Liver (tissue), 9 donors: Measurements from ENCODE around the gene FBXO31. TPM values are rescaled to one million over a fixed set of nuclear protein-coding genes. Genes with fewer than 3 reads are reported as not detected.

Experiments used
- DNase-seq: peaks from one replicate; pipeline ENCODE4 v3.0.0-alpha.2; 2017; ENCODE audit warnings: low spot score
- H3K27ac ChIP-seq, 2 donors: one replicate each; pipeline ENCODE4 v1.7.0; 2013; ENCODE audit warnings: inconsistent platforms in 2 of 2, low read length in 2 of 2, control low read depth in 1 of 2, low read depth in 1 of 2, mild to moderate bottlenecking in 1 of 2
- H3K27me3 ChIP-seq, 4 donors: one replicate each; pipeline versions ENCODE4 v1.6.1 to v1.7.0; 2013; ENCODE audit warnings: low read length in 3 of 4, inconsistent platforms in 1 of 4, mild to moderate bottlenecking in 1 of 4, moderate library complexity in 1 of 4; ENCODE audit not compliant: control insufficient read depth in 4 of 4, insufficient read depth in 4 of 4
- H3K36me3 ChIP-seq, 4 donors: one replicate each; pipeline versions ENCODE4 v1.6.1 to v1.7.0; 2013; ENCODE audit warnings: low read length in 3 of 4, mild to moderate bottlenecking in 3 of 4, low read depth in 1 of 4, moderate library complexity in 1 of 4; ENCODE audit not compliant: control insufficient read depth in 4 of 4, insufficient read depth in 3 of 4
- H3K4me1 ChIP-seq, 4 donors: one replicate each; pipeline versions ENCODE4 v1.6.1 to v1.7.0; 2013; ENCODE audit warnings: low read length in 3 of 4, mild to moderate bottlenecking in 3 of 4, moderate library complexity in 1 of 4; ENCODE audit not compliant: control insufficient read depth in 4 of 4, insufficient read depth in 4 of 4
- H3K4me3 ChIP-seq, 3 donors: one replicate each; pipeline versions ENCODE4 v1.6.1 to v1.7.0; 2013; ENCODE audit warnings: low read length in 3 of 3, control low read depth in 1 of 3, low read depth in 1 of 3, mild to moderate bottlenecking in 1 of 3
- H3K9ac ChIP-seq, 2 donors: one replicate each; pipeline ENCODE4 v1.7.0; 2013; ENCODE audit warnings: low read length in 2 of 2, mild to moderate bottlenecking in 2 of 2, moderate library complexity in 2 of 2, control low read depth in 1 of 2, low read depth in 1 of 2
- H3K9me3 ChIP-seq, 4 donors: one replicate each; pipeline versions ENCODE4 v1.6.1 to v1.7.0; 2013; ENCODE audit warnings: low read length in 3 of 4; ENCODE audit not compliant: control insufficient read depth in 4 of 4
- EGR1 ChIP-seq, 2 donors: IDR thresholded peaks; 2 replicates each; pipeline ENCODE4 v1.6.1; 2016 to 2018; ENCODE audit warnings: antibody characterized with exemption in 2 of 2, low read depth in 2 of 2
- FOXA1 ChIP-seq: IDR thresholded peaks from 2 replicates; pipeline ENCODE4 v1.6.1; 2016; ENCODE audit warnings: antibody characterized with exemption
- FOXA2 ChIP-seq: IDR thresholded peaks from 2 replicates; pipeline ENCODE4 v1.6.1; 2016; ENCODE audit warnings: antibody characterized with exemption
- GABPA ChIP-seq, 2 donors: IDR thresholded peaks in 1 of 2; conservative IDR thresholded peaks in 1 of 2; 2 replicates each; pipeline ENCODE4 v1.6.1; 2016; ENCODE audit warnings: antibody characterized with exemption in 2 of 2, mild to moderate bottlenecking in 1 of 2, moderate library complexity in 1 of 2
- HNF4A ChIP-seq, 2 donors: conservative IDR thresholded peaks; 2 replicates each; pipeline ENCODE4 v1.6.1; 2016; ENCODE audit warnings: antibody characterized with exemption in 2 of 2, mild to moderate bottlenecking in 2 of 2
- HNF4G ChIP-seq: IDR thresholded peaks from 2 replicates; pipeline ENCODE4 v1.6.1; 2016; ENCODE audit warnings: antibody characterized with exemption
- JUND ChIP-seq, 2 donors: IDR thresholded peaks; 2 replicates each; pipeline ENCODE4 v1.6.1; 2016; ENCODE audit warnings: antibody characterized with exemption in 2 of 2
- NR2F2 ChIP-seq: IDR thresholded peaks from 2 replicates; pipeline ENCODE4 v1.6.1; 2016; ENCODE audit warnings: antibody characterized with exemption
- RAD21 ChIP-seq, 2 donors: IDR thresholded peaks; 2 replicates each; pipeline ENCODE4 v1.6.1; 2016; ENCODE audit warnings: antibody characterized with exemption in 2 of 2, mild to moderate bottlenecking in 2 of 2
- RXRA ChIP-seq, 2 donors: IDR thresholded peaks; 2 replicates each; pipeline ENCODE4 v1.6.1; 2017 to 2018; ENCODE audit warnings: antibody characterized with exemption in 2 of 2, mild to moderate bottlenecking in 1 of 2
- SP1 ChIP-seq: IDR thresholded peaks from 2 replicates; pipeline ENCODE4 v1.6.1; 2018; ENCODE audit warnings: antibody characterized with exemption, mild to moderate bottlenecking
- TAF1 ChIP-seq: conservative IDR thresholded peaks from 2 replicates; pipeline ENCODE4 v1.6.1; 2016; ENCODE audit warnings: antibody characterized with exemption, mild to moderate bottlenecking
- YY1 ChIP-seq: IDR thresholded peaks from 2 replicates; pipeline ENCODE4 v1.6.1; 2016; ENCODE audit warnings: antibody characterized with exemption, mild to moderate bottlenecking
- ZBTB33 ChIP-seq: IDR thresholded peaks from 2 replicates; pipeline ENCODE4 v1.6.1; 2016; ENCODE audit warnings: antibody characterized with exemption
- WGBS: extraction: QIAGEN DNeasy Blood & Tissue Kit; methylation state at CpG from one replicate; pipeline ENCODE4 v1.1.7; 2013; 5-methylcytosine and 5-hydroxymethylcytosine counted together
- polyA plus RNA-seq, 2 donors: library from polyadenylated mRNA; stranded (reverse) in 1 of 2; unstranded in 1 of 2; fragments of 200-250 nt in 1 of 2; fragments of >200 nt in 1 of 2; fragmentation: Nextera tagmentation in 1 of 2; extraction: Ambion mirVana in 1 of 2; gene quantifications; one replicate each; pipeline versions ENCODE4 v1.2.1 to v1.2.3, GENCODE V29; 2013 to 2015
- total RNA-seq, 2 donors: library from RNA; depleted of rRNA; stranded (reverse); fragments of >200 nt; gene quantifications; one replicate each; pipeline ENCODE4 v1.2.3, GENCODE V29; 2014
- TF ChIP-seq, protein P1 (sequence below): IDR thresholded peaks from 2 replicates; pipeline ENCODE4 v1.6.1; 2016; ENCODE audit warnings: antibody characterized with exemption, mild to moderate bottlenecking
- TF ChIP-seq, protein P2 (sequence below): IDR thresholded peaks from 2 replicates; pipeline ENCODE4 v1.6.1; 2016; ENCODE audit warnings: antibody characterized with exemption
- TF ChIP-seq, protein P3 (sequence below): IDR thresholded peaks from 2 replicates; pipeline ENCODE4 v1.6.1; 2016; ENCODE audit warnings: antibody characterized with exemption
- TF ChIP-seq, protein P4 (sequence below): fragments of 150-350 bp; IDR thresholded peaks from 2 replicates; pipeline ENCODE4 v1.5.1; 2017; ENCODE audit warnings: improper control_type of control experiment, low read depth, low read length; ENCODE audit not compliant: missing input control
- donor health status: healthy.
- donor health status: healthy.
- donor health status: healthy.
- donor health status: healthy.
- donor health status: healthy.

The FBXO31 gene
- total and polyA plus RNA-seq, 4 donors: 13.2 to 30.3 (median 18.1) TPM

DNA sequence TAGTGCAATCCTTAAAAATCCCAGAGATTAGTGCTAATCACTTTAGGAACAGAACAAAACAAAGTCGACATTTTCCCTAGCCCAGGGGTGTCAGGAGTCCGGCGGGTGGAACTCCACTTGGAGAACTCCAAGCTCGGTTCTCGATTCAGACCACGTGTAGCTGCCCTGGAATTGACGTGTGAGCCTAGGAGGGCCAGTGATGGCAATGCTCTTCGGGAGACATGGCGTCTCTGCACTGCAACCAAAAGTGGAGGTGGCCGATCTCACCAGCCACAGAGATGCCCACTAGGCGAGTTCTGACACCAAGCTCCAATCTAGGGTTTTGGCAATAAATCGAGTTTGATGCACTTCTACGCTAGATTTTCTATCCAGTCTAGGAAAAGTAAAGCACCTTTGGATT lies 26.2 kb upstream of the FBXO31 start:
- Histone ChIP-seq H3K27ac (no peak overlapping the region), H3K9me3 (no peaks in the 10 kb centered on the region), H3K4me1 (no peaks in the 10 kb centered on the region), H3K9ac (no peak overlapping the region), H3K4me3 (no peak overlapping the region), H3K36me3 (peaks cover 29 to 77% (median 46%) of the 10 kb centered on the region in 4 donors), H3K27me3 (no peaks in the 10 kb centered on the region)
- WGBS: 96% methylated on average over 13 of the region's 13 CpGs
- no peak for TF ChIP-seq FOXA1
- TF ChIP-seq, protein P1, sequence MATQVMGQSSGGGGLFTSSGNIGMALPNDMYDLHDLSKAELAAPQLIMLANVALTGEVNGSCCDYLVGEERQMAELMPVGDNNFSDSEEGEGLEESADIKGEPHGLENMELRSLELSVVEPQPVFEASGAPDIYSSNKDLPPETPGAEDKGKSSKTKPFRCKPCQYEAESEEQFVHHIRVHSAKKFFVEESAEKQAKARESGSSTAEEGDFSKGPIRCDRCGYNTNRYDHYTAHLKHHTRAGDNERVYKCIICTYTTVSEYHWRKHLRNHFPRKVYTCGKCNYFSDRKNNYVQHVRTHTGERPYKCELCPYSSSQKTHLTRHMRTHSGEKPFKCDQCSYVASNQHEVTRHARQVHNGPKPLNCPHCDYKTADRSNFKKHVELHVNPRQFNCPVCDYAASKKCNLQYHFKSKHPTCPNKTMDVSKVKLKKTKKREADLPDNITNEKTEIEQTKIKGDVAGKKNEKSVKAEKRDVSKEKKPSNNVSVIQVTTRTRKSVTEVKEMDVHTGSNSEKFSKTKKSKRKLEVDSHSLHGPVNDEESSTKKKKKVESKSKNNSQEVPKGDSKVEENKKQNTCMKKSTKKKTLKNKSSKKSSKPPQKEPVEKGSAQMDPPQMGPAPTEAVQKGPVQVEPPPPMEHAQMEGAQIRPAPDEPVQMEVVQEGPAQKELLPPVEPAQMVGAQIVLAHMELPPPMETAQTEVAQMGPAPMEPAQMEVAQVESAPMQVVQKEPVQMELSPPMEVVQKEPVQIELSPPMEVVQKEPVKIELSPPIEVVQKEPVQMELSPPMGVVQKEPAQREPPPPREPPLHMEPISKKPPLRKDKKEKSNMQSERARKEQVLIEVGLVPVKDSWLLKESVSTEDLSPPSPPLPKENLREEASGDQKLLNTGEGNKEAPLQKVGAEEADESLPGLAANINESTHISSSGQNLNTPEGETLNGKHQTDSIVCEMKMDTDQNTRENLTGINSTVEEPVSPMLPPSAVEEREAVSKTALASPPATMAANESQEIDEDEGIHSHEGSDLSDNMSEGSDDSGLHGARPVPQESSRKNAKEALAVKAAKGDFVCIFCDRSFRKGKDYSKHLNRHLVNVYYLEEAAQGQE: no peak
- no peak for TF ChIP-seq NR2F2
- TF ChIP-seq TAF1: no peak
- no peak for TF ChIP-seq ZBTB33
- TF ChIP-seq JUND (IDR thresholded peaks at IDR 0.05): no peak
- TF ChIP-seq RAD21 (IDR thresholded peaks at IDR 0.05): no peak
- TF ChIP-seq, protein P2, sequence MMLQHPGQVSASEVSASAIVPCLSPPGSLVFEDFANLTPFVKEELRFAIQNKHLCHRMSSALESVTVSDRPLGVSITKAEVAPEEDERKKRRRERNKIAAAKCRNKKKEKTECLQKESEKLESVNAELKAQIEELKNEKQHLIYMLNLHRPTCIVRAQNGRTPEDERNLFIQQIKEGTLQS: no peak
- TF ChIP-seq GABPA (IDR thresholded peaks at IDR 0.05 in 1 of 2, conservative IDR thresholded peaks at IDR 0.05 in 1 of 2): no peak
- TF ChIP-seq, protein P3, sequence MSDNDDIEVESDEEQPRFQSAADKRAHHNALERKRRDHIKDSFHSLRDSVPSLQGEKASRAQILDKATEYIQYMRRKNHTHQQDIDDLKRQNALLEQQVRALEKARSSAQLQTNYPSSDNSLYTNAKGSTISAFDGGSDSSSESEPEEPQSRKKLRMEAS: no peak
- TF ChIP-seq SP1: no peak
- no peak for TF ChIP-seq HNF4A (conservative IDR thresholded peaks at IDR 0.05)
- TF ChIP-seq YY1: no peak
- TF ChIP-seq HNF4G: no peak
- TF ChIP-seq FOXA2: no peak
- TF ChIP-seq, protein P4, sequence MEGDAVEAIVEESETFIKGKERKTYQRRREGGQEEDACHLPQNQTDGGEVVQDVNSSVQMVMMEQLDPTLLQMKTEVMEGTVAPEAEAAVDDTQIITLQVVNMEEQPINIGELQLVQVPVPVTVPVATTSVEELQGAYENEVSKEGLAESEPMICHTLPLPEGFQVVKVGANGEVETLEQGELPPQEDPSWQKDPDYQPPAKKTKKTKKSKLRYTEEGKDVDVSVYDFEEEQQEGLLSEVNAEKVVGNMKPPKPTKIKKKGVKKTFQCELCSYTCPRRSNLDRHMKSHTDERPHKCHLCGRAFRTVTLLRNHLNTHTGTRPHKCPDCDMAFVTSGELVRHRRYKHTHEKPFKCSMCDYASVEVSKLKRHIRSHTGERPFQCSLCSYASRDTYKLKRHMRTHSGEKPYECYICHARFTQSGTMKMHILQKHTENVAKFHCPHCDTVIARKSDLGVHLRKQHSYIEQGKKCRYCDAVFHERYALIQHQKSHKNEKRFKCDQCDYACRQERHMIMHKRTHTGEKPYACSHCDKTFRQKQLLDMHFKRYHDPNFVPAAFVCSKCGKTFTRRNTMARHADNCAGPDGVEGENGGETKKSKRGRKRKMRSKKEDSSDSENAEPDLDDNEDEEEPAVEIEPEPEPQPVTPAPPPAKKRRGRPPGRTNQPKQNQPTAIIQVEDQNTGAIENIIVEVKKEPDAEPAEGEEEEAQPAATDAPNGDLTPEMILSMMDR: no peak
- TF ChIP-seq RXRA (IDR thresholded peaks at IDR 0.05): no peak
- no peak for TF ChIP-seq EGR1 (IDR thresholded peaks at IDR 0.05; ENCODE audit: low read depth in 2 of 2)
- no peak for DNase-seq
